ENCODE measurements around the gene CHST8.

The CHST8 gene

DNA sequence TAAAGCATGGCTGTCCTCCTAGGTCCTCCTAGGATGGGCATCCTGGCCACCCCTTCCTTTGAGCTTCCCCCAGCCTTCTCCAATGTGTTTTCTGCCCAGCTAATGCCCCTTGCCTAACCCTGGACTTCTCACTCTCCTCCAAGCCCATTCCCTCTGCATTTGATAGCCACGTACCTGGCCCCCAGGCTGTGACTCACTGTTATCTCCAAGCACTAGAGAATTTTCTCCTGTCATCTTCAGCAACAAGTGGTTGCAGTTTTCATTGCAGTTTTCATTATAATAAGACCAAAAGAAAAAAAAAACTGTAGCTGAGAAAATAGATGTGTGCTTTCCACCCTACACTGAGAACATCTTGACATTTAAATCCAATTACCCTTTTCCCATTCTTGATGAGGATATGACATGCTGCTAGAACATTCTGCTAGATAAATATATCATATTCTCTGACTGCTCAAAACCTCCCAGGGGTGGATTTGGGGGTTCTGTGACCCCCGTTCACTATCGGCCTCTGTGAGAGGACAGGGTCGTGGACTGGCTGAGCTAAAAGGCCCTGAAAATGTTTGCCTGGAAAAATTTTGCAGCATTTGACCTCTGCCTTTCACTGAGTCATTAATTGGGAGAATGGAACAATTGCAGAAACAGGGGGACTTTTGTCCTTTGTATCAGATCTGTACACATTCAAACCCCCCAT lies 116.1 kb downstream of the CHST8 start:
- DNase-seq (ENCODE audit: low read depth) = no peak

DNA sequence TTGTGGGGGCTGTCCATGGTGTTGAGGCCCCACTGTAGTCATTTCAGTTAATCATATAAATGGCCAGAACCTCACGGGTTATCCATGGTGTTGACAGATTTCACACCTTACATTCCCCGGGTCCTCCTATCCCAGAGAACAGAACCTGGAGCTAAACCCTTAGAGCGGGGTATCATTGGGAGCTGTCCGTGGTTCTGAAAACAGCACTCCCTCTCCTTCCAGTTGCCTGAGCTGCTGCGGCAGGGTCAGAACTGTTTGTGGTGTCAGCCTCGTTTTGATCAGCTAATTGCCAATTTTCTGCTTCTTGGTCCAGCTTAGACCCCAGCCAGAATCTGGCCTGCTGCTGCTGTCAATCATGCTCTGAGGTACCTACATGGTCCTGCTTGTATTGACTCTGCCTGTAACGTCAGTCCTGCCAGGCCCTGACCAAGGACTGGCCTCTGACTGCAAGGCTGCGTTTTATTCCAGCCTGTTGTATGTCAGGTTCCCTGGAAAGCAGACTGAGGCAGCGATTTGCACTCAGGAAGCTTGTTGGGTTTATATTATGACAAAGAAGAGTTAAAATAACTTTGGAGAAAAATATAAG lies 119.2 kb downstream of the CHST8 start:
- DNase-seq (ENCODE audit: low read depth) = no peak

DNA sequence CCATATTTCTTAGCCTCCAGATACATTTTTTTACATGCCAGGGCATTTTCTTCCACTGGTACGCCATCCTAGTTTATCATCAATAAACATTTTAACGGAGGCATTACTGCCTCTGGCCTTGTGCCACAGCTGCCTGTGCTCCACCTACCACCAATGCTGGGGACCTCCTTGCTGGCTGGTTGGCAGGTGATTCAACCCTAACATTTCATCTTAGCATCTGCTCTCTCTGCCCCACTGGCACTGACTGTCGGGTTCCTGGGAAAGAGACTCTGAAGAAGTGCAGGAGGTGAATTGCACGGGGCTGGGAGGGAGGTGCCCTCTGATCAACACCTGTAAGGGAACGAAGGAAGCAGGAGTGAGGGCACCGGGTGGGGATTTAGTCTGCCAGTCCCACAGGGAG lies 123.5 kb downstream of the CHST8 start:
- no peak for DNase-seq (ENCODE audit: low read depth)

DNA sequence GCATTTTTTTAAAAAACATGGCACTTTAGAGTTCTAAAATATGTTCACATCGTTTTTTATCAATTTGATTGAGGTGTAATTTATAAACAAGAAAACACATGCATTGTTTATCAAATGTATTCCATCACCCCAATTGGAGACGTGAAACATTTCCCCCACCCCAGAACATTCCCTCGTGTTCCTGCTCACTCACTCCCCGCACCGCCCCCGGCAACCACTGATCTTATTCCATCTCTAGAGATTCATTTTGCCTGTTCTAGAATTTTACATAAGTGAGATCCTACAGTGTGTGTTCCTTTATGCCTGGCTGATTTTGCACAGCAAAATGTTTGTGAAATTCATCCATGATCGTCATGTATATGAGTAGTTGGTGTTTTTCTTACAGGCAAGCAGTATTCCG lies 124.4 kb downstream of the CHST8 start:
- no peak for DNase-seq (ENCODE audit: low read depth)

DNA sequence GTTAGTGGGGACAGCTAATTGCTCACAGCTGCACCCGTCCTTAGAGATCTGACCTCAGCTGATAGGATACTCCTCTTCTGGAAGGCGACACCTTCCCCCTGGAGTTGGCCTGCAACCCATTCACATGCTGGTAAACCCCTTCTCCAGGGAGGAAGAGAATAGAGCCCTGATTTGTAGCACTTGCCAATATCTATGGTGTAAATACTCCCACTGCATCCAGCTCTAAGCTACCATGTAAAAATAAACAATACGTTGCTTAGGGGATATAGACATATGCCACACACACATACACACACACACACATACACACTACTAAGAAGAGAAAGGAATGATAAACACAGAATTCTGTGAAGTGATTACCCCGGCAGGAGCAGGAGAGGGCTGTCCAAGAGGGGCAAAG lies 125.5 kb downstream of the CHST8 start:
- no peak for DNase-seq (ENCODE audit: low read depth)

DNA sequence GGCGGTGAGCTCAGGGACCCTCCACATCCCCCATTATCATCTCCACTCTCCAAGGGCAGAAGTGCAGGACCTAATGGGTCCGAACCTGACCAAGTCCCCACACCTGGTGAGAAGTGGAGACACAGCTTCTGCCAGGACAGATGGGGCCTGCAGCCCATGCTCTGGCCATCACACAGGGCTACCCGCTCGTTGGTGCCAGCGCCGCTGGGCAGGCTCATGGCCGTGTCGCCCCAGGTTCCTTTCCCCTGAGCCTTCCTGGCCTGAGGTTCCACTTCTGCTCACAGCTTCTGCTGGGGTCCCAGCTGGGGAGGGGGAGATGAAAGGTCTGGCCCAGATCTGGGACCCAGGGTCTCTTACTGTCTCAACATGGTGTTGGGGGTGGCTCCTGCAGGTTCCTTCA lies 126.5 kb downstream of the CHST8 start:
- DNase-seq (ENCODE audit: low read depth) = no peak

DNA sequence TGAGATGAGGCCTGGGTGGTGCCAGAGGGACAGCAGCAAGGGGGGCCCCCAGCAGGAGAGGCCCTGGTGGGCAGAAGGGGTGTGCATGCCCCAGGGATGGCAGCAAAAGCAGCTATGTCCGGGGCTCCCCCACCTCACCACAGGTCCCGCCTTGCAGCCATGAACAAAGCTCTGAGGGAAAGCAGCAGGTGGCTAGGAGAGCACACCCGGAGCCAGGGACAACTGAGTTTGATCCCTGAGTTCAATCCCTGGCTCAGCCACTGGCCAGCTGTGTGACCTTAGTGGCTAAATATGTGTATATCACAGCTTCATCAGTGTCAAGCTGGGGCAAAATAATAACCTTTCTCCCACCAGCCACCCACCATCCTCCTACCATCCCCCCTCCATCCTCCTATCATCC lies 127.3 kb downstream of the CHST8 start:
- DNase-seq (ENCODE audit: low read depth) = no peak

DNA sequence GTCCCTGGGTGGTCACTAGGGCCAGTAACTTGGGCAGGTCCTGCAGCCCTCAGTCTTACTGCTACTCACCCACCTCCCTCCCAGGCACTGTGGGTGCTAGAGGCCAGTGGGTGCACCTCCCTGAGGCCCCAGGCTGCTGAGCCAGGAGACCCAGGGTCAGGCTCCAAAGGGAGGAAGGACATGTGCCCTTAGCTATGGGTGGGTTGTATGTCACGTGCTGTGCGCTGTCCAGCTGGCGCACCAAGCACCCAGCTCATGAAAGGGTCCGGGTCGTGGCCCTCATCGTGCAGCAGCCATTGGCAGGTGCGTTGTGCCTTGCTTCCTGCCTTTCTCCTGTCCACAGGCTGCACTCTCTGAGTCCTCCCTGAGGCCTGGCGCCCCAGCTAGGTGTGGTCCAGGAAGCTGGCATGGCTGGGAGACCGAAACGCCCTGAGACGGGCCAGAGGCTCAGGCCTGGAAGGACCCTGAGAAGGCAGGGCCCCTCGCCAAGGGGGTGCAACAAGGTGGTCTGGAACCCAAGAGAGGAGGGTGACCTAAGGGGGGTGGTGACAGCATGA lies 127.9 kb downstream of the CHST8 start:
- DNase-seq (ENCODE audit: low read depth) = no peak

DNA sequence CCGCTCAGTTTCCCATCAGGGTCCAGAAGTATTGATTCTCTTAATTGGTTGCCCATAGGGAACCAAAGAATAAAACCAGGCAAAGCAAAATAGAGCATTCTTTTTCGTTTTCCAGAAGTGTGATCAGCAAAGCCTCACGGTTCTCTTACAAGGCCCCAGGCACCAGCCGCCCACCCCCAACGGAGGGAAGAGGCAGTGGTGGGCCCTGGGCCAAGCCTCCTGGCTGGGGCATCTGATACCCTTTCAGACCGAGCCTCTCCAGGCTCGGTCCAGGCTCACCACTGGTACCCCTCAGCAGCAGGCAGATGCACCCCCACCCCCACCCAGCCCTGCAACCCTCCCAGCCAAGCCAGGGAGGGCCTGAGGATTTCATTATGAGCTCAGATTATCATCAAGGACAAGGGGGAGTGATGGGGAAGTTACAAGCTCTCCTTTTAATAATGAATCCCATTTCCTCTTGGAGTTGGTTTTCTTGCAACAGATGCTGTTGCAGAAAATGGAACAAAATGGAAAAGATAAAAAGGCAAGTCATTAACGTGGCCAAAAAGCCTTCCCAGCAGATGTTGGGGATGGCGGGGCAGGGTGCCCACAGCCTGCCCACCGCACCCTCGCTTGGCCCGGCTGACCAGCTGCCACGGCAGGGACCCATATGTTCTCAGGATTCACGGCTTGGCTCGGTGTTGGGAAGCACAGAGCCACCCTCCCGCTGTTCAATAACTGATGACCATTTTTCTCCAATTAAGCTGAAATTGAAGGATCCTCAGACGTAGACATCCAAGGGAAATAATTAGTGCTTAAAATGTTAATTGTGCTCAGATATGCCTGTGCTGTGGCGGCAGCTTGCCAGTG lies 129.1 kb downstream of the CHST8 start:
- no peak for DNase-seq (ENCODE audit: low read depth)

DNA sequence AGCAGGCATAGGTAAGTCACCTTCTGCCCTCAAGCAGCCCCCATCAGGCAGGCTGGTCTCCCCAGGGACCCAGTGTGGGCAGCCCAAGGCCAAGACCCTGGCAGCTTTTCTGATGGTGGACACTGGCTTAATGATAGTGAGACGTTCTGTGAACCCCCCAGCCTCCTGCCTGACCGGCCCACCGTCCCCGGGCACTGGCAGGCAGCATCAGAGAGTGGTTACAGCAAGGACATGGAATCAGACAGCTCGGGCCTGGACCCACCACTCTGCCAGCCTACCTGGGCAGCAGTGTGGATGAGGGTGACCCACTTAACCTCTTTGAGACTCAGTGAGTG lies 129.7 kb downstream of the CHST8 start:
- no peak for DNase-seq (ENCODE audit: low read depth)

DNA sequence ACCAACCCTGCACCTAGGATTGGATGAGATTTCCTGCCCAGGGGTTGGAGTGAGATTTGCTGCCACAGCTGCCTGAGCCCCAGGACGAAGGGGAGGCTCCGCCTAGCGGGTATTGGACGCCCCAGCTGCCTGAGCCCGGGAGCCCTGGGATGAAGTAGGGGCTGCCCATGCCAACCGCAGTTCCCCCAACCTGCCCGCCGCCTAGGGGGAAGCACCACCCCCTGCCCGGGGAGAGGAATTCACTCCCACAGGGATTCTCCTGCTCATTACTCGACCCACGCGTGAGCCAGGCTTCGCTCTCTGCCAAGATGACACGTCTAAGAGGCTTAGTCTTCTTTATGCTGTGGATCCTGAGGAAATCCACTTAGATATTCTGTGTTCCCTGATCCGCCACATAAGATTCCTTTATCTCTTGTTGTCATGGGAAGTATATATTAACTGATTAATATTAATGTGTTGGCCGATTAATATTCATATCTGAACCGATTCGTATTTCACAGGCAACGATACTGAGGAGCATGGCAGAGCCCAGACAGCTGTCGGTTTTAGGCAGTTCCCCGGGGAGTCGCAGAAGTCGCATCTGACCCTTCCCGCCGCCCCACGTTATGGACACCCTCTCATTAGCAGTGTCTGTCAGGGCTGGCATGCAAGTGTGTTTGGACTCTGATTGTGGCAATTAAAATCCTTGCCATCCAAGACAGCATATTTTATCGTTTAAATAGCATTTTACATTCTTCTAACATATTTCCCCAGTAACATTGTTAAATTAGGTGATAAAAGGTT lies 130.5 kb downstream of the CHST8 start:
- DNase-seq (ENCODE audit: low read depth) = no peak

DNA sequence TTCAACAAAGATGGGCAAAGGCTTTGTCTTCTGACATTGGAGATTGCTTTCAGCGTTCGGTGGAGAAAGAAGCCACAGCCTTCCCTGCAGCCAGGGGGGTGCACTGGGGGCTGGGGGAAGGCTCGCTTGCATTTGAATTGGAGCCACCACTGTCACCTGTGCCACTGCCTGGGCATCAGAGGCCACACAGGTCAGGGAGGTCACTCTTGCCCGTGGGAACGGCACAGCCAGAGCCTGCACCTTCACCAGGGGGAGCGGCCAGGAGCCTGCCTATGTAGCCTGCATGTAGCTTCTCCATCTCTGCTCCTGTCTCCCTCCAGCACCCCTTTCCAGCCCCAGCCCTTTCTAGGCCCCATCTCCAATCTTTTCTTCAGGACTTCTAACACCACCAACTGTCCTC lies 131.2 kb downstream of the CHST8 start:
- no peak for DNase-seq (ENCODE audit: low read depth)

DNA sequence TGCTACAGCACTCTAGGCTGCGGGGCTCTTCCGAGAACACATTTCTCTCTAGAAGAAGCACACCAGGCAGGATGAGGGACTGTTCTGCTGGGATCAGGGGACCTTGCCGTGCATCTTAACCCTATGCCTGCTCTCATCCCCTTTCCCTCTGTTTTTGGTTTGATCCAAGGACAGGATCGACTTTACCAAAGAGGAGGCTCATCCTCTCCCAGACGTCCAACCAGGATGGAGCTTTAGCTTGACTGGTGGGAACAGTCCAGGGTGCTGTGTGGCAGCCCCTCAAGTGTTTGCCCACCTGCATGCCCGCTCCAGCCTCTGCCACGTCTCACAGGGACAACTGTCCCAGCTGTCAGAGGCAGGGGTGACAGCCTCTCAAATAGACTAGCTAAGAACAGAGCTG lies 132.6 kb downstream of the CHST8 start:
- no peak for DNase-seq (ENCODE audit: low read depth)

DNA sequence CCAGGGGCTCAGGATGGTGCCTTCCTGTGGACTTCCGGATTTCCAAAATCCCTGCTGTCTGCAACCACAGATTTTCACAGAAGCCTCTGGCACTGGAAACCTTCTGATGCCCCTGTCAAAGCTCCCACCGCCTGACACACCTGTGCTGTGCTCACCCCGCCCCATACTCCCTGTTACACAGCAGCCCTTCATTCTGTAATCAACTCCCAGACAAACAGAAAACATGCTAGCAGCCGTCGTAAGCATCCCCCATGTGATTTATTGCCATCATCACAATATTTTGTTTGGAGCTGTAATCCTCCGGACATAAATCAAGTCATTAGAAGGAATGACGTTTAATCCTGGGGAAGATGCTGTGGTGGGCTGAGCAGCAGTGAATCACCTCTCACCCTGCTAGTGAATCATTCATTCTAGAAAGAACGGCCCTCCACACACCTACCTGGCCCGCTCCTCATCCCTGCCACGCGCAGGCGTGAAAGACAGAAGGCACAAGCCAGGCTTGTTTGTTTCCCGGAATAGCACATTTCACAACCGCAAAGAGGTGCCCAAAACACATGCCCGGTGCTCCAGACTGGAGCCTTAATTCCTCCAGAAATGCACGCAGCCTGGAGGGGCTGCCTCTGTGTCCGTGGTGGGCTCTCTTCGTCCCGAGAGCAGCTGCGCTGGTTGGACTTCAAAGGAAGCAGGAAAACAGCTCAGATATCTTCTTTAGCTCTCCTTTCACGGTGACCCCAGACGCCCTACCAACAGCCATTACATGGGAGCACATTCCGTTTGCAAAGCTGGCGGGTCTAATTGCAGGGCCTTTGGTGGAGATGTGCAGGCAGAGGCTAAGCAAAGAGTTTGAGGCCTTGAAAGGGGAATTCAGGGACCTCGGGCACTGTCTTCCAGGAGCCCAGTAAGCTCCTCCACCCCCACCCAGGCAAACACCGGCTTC lies 133.6 kb downstream of the CHST8 start:
- DNase-seq (ENCODE audit: low read depth) = no peak

DNA sequence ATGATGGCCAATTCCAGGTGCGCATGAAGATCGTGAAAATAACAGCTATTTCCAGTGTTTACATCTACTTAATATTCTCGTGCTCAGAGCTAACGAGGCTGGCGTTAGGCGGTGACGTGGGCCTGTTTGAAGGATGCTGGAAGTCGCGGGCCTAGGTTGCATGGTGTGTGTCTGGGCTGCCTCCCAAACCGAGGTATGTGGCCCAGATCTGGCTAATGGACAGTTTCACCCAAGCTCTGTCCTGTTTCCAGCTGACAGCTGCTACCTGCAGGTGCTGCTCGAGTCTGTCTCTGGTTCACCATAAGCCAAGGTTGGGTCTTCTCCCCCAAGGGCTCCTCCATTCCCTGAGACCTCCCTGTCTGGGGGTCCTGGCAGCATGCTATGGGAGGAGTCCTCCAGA lies 134.4 kb downstream of the CHST8 start:
- no peak for DNase-seq (ENCODE audit: low read depth)

DNA sequence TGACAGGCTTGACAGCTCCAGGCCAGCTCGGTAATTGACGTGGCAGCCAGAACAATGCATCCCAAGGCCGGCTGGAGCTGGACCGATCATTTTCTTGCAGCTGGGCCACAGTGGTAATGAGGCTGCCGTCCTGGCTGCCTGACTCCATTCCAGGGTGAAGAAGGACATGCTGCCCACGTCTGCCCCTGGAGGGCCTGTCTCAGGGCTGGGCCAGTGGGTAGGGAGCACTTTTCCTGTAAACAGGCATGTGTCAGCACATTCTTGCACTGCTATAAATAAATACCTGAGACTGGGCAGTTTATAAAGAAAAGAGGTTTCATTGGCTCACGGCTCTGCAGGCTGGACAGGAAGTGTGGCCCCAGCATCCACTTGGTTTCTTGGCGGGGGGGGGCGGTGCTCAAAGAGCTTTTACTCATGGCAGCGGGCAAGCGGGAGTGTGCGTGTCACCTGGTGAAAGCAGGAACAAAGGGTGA lies 136.8 kb downstream of the CHST8 start:
- no peak for DNase-seq (ENCODE audit: low read depth)

DNA sequence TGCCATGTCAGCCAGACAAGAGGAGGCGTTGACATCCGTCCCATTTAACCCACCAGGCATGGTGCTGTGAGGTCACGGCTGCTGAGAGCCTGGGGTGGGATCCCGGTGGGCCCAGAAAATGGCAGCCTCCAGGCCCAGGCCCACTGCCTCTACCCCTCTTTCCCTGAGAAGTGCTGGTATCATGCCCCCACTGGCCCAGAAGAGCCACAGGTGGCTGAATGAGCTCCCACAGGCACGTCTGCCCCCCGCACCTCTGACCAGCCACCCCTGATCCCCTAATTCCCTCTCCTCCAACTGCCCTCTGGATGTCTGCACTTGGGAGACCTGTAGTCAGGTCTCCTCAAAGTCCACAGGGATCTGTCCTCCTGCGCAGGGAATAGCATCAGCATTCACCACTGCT lies 137.6 kb downstream of the CHST8 start:
- DNase-seq (ENCODE audit: low read depth) = no peak

DNA sequence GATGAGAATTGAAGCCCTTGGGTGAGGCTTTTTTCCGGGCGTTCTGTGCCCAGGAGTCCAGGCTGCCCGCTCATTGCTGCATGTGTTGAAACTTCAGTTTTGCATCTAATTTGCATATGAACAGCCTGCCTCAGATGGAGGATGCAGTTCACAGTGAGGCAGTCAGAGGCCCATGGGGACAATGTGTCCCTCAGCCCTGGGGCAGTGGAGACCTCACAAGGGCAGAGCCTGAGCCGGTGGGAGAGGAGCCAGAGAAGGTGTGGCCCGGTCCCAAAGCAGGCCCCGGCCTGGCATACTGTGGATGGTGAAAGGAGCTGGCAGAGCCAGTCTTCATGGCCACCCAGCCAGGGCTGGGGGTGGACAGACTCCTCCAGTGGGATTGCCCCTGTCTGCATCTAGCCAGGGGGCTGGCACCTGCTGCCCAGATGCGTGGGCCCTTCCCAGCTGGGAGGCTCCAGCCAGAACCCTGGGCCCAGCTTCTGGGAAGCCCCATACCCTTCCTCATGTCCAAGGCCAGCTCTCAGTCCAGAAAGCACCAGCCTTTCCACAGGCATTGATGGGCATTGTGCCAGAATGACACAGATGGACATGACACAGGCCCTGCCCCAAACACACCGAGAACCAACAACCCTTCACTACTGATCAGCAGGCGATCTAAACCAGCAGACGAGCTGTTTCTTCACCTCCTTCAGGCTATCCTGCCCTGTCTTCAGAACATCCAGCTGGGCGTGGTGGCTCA lies 142.0 kb downstream of the CHST8 start:
- no peak for DNase-seq (ENCODE audit: low read depth)

DNA sequence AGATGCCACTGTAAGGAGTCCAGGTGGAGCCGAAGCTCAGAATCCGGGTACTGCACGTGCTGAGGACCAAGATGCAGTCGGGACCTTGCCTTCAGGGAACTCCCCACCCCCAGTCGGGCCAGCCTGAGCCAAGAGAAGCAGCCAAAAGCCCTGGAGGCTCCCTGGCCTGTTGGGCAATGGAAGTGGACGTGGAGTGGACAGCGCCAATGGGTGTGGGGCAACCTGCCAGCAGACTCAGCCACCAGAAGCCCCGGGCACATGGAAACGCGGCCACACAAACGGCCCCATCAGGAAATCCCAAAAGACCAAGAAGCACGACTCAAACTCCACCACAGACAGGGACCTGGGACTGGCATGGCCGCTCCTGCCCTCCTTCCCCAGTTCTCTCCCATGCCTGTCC lies 144.9 kb downstream of the CHST8 start:
- DNase-seq (ENCODE audit: low read depth) = no peak

DNA sequence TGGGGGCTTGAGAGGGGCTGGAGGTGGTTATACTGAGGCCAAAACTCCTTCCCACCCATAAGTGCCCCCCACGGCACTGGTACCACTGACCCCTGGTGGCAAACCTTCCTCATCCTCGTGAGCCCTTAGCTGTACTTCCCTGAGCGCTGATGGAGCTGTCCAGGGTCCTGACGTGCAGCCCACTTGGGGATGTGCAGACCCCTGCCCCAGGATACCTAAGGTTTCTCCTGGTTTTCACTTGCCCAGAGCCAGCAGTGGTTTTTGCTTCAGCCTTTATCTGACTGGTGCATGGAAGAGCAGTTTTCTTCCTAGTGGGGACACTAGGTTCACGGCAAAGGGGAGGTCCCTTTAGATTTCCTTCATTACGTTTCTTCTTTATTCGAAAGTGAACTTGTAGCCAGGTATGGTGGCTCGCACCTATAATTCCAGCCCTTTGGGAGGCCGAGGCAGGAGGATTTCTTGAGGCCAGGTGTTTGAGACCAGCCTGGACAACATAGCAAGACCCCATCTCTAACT lies 146.2 kb downstream of the CHST8 start:
- DNase-seq (ENCODE audit: low read depth) = no peak

Data from activated T-helper 1 cell treated with Interleukin-2 at 50 U/mL for 16 hours (primary cell).